Mucosa of stomach (tissue), 1 donor: ENCODE results near the gene PKNOX2.

Experiments used
- H3K27me3 ChIP-seq: one replicate; pipeline ENCODE4 v1.7.0; 2013; ENCODE audit warnings: mild to moderate bottlenecking, low read length; ENCODE audit not compliant: control insufficient read depth, insufficient read depth
- H3K36me3 ChIP-seq: one replicate; pipeline ENCODE4 v1.7.0; 2013; ENCODE audit warnings: low read length; ENCODE audit not compliant: control insufficient read depth, insufficient read depth
- H3K4me1 ChIP-seq: one replicate; pipeline ENCODE4 v1.7.0; 2013; ENCODE audit warnings: mild to moderate bottlenecking, low read length; ENCODE audit not compliant: control insufficient read depth, insufficient read depth
- H3K4me3 ChIP-seq: one replicate; pipeline ENCODE4 v1.7.0; 2013; ENCODE audit warnings: low read length
- H3K9ac ChIP-seq: one replicate; pipeline ENCODE4 v1.7.0; 2013; ENCODE audit warnings: mild to moderate bottlenecking, low read length, moderate library complexity
- H3K9me3 ChIP-seq: one replicate; pipeline ENCODE4 v1.7.0; 2013; ENCODE audit warnings: mild to moderate bottlenecking, low read length, moderate library complexity; ENCODE audit not compliant: control insufficient read depth
- donor health status: Pancreatic carcinoma.

The PKNOX2 gene

DNA sequence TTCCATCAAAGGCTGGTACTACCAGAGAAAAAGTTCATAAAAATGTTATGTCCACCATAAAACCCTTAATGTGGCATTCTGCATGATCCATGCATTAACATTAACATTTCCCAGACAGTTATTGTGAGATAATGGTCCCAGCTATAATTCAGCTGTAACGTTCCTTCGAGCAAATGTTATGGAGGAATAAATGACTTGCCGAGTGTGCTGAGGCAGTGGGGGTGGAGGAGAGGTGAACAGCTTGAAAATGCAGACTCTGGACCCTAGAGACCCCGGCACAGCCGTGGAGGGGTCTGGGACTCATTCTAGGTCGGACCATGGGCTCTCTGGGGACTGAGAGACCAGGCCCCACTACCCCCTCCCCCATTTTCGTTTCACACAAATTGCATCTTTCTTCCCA lies 141.9 kb downstream of the PKNOX2 start:
- Histone ChIP-seq H3K9me3 (no peaks in the 10 kb centered on the region), H3K4me3 (no peak overlapping the region), H3K27me3 (no peaks in the 10 kb centered on the region), H3K36me3 (no peaks in the 10 kb centered on the region), H3K4me1 (no peaks in the 10 kb centered on the region), H3K9ac (no peak overlapping the region)

DNA sequence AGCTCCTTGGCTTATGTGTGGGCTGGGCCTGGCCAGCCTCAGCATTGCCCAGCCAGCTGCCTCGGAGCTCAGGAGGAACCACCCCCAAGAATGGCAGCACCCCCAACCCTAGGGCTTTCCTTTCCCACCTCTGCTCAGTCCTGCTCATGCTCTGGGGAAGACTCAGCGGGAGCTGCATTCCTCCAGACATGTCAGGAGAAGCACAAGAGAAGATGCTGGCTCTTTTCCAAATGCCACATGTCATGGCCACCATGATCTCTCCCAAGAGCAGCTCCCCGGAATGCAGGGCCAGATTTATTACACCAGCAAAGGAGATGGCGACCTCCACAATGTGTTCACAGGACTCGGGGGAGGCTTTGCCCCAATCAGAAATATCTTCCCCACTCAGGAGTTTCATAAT lies 143.7 kb downstream of the PKNOX2 start:
- no peaks in the 10 kb centered on the region for H3K27me3 ChIP-seq
- no peaks in the 10 kb centered on the region for H3K36me3 ChIP-seq
- no peak overlapping the region for H3K4me3 ChIP-seq
- H3K9ac ChIP-seq: no peak overlapping the region
- no peaks in the 10 kb centered on the region for H3K9me3 ChIP-seq
- H3K4me1 ChIP-seq: no peaks in the 10 kb centered on the region

DNA sequence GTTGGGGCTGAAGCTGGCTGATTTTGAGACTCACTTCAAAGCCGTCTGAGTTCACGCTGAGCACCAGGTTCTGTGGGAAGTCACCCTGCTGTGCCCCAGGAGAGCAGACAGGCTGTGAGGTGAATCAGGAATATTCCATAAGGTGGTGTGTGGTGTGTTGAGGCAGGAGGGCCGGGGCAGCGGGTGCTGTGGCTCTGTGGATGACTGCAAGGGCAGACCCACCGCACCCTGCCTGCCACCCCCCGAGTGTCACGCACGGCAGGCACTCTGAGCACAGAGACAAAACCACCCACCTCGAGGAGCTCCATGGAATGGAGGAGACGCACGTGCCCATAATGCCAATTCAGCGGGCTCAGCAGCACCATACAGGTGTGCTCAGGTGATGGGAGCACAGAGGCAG lies 147.8 kb downstream of the PKNOX2 start:
- H3K4me3 ChIP-seq: no peak overlapping the region
- H3K36me3 ChIP-seq: no peaks in the 10 kb centered on the region
- no peaks in the 10 kb centered on the region for H3K4me1 ChIP-seq
- no peak overlapping the region for H3K9ac ChIP-seq
- H3K27me3 ChIP-seq: no peaks in the 10 kb centered on the region
- H3K9me3 ChIP-seq: no peaks in the 10 kb centered on the region

DNA sequence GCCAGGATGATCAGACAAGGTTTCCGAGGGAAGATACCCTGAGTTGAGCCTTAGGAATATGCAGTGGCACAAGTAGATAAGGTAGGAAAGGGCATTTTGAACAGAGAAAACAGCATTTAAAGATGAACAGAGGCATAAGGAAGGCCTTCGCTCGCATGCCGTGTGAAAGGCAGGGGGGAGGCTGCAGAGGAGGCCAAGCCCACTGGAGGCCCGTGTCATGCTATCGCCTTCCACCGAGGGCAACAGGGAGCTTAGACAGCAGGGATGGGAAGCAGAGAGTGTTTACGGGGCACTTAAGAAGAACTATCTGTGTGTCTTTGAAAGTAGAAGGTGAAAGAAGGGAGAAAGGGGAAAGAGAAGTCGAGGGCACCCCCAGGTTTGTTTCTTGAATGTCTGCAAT lies 148.3 kb downstream of the PKNOX2 start:
- Histone ChIP-seq H3K9ac (no peak overlapping the region), H3K27me3 (no peaks in the 10 kb centered on the region), H3K4me3 (no peak overlapping the region), H3K36me3 (no peaks in the 10 kb centered on the region), H3K4me1 (no peaks in the 10 kb centered on the region), H3K9me3 (no peaks in the 10 kb centered on the region)

DNA sequence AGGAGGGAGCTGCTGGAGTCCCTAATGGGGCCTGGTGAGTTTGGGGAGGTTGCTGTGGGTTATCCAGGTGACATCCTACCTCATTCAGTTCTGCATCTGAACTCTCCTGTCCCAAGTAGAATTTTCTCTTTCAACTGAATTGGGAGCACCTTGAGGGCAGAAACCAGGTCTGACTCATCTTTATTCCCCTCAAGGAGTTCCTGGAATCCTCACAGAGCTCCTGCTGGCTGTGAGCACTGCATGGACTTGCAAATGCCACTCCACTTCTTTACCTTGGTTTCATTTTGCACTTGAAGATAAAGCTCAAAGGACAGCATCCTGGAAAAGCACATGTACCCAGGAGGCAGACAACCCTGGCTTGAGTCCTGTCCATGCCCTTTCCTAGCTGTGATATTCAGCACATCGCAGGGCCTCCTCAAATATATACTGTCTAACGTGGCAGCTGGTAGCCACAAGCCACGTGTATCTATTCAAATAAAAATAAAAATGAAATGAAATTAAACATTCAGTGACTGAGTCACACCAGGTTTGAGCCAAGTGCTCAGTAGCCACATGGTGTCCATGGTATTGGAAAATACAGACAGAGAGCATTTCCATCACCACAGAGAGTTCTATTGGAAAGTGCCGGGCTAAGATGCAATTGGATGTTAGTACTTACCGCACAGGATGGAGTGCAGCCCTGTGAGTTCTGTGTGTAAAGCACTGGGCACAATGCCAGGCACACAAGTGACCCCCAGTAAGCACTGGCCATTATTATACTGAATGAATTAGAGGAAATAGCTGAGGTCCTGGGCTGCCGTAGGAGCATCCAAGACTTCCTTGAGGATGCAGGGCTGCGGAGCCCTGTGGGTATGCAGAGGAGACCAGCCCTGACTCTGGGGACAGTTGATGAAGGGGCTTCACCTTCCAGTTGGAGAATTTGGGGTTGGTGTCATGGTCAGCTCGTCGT lies 149.0 kb downstream of the PKNOX2 start:
- Histone ChIP-seq H3K27me3 (no peaks in the 10 kb centered on the region), H3K4me1 (no peaks in the 10 kb centered on the region), H3K9me3 (no peaks in the 10 kb centered on the region), H3K36me3 (no peaks in the 10 kb centered on the region), H3K4me3 (no peak overlapping the region), H3K9ac (no peak overlapping the region)

DNA sequence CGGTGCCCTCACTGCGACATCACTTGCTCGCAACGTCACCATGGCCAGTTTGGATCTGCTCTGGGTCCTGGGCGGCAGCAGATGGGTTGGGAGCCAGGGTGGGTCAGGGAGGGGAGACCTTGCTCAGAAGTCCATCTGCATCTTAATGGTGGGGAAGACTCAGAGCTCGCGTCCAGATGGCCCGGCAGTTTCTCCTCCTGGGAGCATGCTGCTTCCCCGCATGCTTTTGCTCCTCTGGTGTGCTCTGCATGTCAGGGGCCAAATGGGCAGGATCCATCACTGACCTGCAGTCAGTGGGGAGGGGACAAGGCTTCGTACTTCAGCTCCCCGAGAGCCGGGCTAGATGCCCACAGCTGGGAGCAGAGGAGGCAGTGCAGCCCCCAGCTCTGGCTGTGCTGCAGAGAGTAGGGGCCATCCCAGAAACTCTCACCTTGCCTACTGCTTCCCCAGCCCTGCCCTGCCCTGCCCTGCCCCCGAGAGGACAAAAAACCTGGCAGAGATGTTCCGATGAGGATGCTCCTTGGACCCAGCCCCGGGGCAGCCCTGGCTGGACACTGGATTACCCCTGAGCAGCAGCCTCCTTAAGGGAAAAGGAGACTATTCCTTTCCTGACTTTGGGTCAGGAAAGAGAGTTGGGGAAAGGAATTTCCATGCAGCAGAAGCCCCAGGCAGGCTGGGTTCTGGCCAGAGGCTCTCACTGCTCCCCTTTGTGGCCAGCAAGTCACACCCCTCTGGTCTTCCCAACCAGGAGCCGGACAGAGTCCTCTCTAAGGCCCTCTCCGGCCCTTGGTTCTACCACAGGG lies 149.9 kb downstream of the PKNOX2 start:
- Histone ChIP-seq H3K27me3 (no peaks in the 10 kb centered on the region), H3K4me3 (no peak overlapping the region), H3K36me3 (no peaks in the 10 kb centered on the region), H3K9ac (no peak overlapping the region), H3K4me1 (no peaks in the 10 kb centered on the region), H3K9me3 (no peaks in the 10 kb centered on the region)

DNA sequence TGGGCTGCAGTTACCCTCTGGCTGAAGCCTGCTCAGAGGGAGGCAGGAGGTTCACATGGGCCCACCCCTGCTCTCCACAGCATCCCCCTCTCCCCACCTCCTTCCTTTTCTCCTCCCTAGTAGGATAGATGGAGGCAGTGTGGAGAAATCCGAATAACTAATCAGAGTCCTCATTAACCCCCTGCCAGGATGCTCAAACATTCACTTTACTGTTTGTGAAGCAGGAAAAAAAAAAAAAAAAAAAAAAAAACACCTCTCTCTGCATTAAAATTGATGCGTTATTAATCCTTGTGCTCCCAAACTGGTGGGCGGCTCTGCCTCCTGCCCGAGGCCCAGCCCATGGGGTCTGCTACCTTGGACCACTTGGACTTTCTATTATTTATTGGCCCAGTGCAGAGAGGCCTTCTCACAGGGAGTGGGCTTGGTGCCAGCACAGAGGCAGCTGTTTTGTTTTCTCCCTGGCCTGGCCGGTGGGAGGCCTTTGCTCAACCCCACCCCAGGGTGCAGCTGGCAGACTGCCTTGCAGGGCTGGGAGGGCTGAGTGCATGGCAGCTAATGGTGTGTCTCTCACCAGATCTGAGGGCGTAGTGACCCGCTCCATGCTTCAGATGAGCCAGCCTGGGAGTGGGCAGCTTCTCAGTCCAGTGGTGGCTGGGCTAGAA lies 150.7 kb downstream of the PKNOX2 start:
- H3K27me3 ChIP-seq: no peaks in the 10 kb centered on the region
- H3K36me3 ChIP-seq: no peaks in the 10 kb centered on the region
- no peak overlapping the region for H3K4me3 ChIP-seq
- H3K9me3 ChIP-seq: no peaks in the 10 kb centered on the region
- H3K9ac ChIP-seq: no peak overlapping the region
- no peaks in the 10 kb centered on the region for H3K4me1 ChIP-seq

DNA sequence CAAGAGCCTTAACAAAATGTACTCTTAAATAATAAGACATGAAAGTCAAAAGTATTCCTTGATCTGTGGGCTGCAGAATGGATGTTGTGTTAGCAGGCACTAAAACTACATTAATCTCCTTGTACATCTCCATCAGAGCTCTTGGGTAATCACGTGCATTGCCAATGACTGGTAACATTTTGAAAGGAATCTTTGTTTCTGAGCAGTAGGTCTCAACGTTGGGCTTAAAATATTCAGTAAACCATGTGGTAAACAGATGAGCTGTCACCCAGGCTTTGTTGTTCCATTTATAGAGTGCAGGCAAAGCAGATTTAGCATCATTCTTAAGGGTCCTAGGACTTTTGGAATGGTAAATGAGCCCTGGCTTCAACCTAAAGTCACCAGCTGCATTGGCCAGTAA lies 152.9 kb downstream of the PKNOX2 start:
- Histone ChIP-seq H3K9me3 (no peaks in the 10 kb centered on the region), H3K4me3 (no peak overlapping the region), H3K9ac (no peak overlapping the region), H3K36me3 (no peaks in the 10 kb centered on the region), H3K27me3 (no peaks in the 10 kb centered on the region), H3K4me1 (no peaks in the 10 kb centered on the region)

DNA sequence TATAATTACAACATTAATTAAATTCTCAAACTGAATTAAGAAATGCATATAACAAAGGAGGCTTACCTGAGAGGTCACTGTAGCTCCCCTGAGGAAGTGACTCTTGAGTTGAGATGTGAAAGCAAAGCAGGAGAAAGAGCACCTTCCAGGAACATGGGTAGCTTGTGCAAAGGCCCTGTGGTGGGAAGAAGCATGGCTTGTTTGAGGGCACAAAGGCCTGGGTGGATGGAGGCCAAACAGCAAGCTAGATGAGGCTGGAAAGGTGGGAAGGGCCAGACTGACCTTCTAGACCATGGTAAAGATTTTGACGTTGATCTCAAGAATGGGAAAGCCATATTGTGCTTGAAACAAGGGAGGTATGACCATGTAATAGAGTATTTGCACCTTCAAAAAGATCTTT lies 155.1 kb downstream of the PKNOX2 start:
- no peaks in the 10 kb centered on the region for H3K9me3 ChIP-seq
- no peaks in the 10 kb centered on the region for H3K4me1 ChIP-seq
- no peak overlapping the region for H3K9ac ChIP-seq
- H3K27me3 ChIP-seq: no peaks in the 10 kb centered on the region
- no peaks in the 10 kb centered on the region for H3K36me3 ChIP-seq
- H3K4me3 ChIP-seq: no peak overlapping the region

DNA sequence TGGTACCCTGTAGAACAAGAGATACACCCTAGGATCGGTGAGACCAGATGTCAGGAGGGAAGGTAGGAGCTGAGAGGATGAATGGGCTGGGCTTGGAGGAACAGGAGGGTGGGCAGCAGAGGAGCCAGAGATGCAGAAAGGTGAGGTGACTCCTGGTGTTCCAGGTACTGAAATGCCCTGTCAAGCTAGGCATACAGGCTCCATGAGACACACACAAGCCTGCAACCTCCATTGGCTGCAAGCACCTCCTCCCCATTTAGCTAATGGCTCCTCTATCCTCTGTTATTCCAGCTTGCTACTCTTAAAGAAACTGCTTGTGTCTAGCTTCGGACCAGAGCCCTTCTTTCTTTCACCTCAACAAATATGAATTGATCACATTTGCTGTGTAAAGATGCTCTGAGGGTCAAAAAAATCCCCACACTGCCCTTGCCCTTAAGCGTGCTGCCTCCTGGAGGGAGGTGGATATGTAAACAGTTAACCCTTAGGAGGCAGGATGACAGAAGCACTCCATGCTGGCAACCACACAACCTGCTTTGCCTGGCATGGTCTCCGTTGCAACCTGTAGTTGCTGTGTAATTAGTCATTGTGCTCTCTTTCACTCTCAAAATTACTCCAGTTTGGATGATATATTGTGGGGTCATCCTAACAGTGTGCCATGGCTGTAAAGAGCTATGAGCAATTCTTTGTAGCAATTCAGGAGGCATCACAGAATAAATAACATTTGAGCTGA lies 156.0 kb downstream of the PKNOX2 start:
- Histone ChIP-seq H3K36me3 (no peaks in the 10 kb centered on the region), H3K4me1 (no peaks in the 10 kb centered on the region), H3K9ac (no peak overlapping the region), H3K9me3 (no peaks in the 10 kb centered on the region), H3K27me3 (no peaks in the 10 kb centered on the region), H3K4me3 (no peak overlapping the region)

DNA sequence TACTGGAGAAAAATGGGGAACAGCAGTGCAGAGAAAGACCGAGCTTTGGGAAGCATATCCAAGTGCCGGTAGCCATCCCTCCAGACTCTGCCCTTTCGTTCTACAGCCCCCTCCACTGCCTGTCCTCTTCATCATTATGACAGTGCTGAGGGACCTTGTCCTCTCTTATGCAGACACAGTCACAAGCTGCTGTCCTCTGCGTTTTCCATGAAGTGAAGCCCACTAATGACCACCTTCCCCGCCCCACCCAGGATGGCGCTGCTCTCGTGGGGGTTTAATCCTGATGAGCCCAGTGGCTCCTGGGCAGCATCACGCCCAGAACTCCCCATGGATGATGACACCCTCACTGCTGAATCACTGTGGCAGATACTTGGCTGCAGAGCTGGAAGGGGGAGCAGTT lies 157.7 kb downstream of the PKNOX2 start:
- no peaks in the 10 kb centered on the region for H3K36me3 ChIP-seq
- H3K9me3 ChIP-seq: no peaks in the 10 kb centered on the region

More for the DNA sequence above, 157.7 kb downstream of the PKNOX2 start:
- no peak overlapping the region for H3K4me3 ChIP-seq
- no peak overlapping the region for H3K9ac ChIP-seq
- H3K27me3 ChIP-seq: no peaks in the 10 kb centered on the region
- H3K4me1 ChIP-seq: no peaks in the 10 kb centered on the region
